Left renal pelvis (tissue), 4 donors: ENCODE results near the gene NOLC1. TPM values are rescaled to one million over a fixed set of nuclear protein-coding genes. Genes with fewer than 3 reads are reported as not detected.
A peak's percentile ranks its signal among the peaks of the same experiment; 100 is the strongest.

ENCODE experiments used
- DNase-seq, 4 donors: peaks; one replicate each; pipeline ENCODE4 v3.0.0-alpha.2; 2013; ENCODE audit warnings: low read depth in 4 of 4, low spot score in 3 of 4
- polyA plus RNA-seq, 4 donors: library from polyadenylated mRNA; unstranded; fragments of 120-200 nt; gene quantifications; one replicate each; pipeline ENCODE4 v1.2.1, GENCODE V29; 2013; ENCODE audit not compliant: insufficient read length in 4 of 4

Gene NOLC1
- polyA plus RNA-seq: 100 to 1,000 TPM in 1 of 4 donors, 10 to 100 TPM in 3; 76.6 to 103 (median 92.3) TPM

DNA sequence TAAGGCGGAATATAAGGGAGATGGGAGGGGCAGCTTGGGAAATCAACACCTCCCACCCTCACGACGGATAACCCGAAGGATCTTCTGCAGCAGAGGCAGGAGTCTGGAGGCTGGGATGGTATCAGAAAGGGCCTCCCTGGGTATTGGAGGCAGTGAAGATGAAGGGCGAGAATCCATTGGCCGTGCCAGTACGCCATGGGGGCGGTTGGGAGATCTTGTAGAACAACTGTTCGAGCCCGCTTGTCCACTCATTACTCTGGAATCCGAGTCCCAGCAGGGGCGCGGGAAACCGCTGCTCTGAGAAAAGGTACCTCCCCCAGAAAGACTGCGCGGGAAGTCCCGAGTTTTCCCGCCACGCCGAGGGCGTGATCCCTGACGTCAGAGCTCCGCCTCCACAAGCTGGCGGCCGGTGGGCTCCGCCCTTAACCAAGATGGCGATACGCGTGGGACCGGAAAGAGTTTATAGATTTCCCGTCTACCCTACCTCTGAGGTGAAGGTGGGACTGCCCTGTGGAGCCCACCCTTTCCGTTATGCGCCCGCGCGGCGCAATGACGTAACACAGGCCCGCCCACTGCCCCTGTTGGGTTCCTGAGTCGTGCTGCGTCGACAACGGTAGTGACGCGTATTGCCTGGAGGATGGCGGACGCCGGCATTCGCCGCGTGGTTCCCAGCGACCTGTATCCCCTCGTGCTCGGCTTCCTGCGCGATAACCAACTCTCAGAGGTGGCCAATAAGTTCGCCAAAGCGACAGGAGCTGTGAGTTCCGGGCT is at the start of gene NOLC1:
TSS of gene NOLC1 (plus strand) at position 616 of the 771 bp plus-strand sequence. CDS start at position 638, 22 bp downstream.
- DNase-seq: peak; percentile 93 to 97 (median 96)

DNA sequence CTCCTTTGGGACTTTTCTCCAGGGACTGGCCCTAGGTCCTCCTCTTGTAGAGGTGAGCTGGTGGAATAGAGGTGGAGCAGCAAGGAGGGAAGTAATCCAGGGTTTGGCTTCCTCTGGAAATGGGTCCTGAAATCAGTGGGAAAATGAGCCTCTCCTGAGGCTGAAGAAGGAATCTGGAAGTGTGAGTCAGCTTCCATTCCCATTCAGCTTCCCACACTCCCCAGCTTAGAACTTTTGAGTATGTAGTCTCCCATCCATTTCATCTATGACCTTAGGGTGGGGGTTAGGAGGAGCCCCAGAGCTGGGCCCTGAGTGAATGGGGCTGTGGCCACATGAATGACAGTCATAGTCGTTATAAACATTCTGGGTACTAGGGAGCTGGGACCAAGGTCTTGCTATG is 49.8 kb upstream of the NOLC1 start:
- no peak for DNase-seq

DNA sequence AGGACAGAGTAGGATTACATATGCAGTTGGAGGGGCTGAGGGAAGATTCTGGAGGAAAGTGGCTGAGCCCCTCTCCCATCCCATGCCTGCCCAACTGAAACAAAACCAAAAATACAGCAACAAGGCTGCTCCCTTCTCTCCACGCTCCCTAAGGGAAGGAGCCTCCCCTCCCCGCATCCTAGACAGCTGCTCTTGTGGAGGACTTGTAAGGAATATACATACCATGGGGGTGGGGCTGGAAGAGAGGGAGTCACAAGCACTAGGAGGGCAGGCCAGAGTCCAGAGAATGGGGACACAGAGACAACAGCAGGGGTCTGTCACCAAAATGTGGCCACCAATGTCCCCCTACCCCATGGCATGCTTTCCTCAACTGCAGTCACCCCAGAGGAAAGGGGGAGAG is 45.2 kb upstream of the NOLC1 start:
- no peak for DNase-seq

- DNase-seq: no peak
Measured at GRCh38 chr10:102109166-102110116, 42.7 kb upstream of the NOLC1 start.

GRCh38 chr10:102111276-102111675 is 40.9 kb upstream of the NOLC1 start:
- no peak for DNase-seq

DNA sequence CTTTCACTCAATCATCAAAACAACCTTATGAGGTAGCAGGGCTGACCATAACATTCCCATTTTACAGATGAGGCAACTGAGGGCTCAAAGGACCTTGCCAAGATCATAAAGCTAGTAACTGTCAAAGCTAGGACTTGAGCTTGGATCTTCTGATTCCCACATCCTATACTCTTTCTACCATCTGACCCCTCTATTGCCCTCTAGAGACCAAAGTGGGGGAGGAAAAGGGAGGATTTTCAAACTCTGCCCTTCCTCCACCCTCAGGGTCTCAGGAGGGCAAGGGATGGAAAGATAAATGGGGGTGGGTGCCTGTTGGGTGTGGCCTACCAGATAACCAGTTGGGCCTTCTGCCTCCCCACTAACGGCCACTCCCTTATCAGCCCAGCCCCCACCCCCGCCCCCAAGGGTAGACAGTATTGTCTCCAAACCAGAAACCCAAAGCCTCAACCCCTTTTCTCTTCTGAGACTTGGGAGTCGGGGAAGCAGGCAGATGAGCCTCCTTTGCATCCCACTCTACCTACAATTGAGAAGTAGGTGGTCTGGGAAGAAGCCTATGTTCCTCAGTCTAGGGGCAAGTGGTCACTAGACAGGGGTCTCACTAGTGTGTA is 39.9 kb upstream of the NOLC1 start:
- no peak for DNase-seq

DNA sequence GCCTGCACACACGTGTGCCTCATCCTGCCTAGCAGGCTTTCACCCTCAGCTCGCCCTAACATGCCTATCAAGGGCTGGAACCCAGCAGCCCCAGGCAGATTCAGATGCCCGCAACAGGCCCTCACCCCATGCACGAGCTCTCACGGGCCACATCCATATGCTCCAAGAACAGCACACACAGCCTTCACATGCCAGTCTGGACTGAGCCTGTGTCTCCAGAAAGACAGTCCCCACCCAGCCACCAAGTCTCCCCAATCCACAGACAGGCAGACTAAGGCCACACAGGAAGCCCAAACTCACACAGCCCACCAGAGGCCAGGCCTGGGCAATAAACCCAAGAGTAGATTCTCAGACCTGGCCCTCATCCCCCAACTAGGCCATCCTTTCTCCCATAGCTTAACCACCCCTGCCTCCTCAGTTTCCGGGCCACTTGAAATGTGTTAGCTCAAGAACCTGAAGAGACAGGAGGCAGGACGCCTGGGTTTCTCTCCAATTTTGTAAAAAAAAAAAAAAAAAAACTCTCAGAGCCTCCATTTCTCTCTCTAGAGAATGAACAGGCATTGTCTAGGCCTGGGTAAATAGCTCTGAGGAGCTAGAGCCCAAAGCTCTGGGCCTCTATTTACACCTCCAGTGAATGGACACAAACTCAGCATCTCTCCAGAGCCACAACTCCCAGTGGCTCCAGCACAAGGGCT is 38.8 kb upstream of the NOLC1 start:
- DNase-seq: no peak

DNA sequence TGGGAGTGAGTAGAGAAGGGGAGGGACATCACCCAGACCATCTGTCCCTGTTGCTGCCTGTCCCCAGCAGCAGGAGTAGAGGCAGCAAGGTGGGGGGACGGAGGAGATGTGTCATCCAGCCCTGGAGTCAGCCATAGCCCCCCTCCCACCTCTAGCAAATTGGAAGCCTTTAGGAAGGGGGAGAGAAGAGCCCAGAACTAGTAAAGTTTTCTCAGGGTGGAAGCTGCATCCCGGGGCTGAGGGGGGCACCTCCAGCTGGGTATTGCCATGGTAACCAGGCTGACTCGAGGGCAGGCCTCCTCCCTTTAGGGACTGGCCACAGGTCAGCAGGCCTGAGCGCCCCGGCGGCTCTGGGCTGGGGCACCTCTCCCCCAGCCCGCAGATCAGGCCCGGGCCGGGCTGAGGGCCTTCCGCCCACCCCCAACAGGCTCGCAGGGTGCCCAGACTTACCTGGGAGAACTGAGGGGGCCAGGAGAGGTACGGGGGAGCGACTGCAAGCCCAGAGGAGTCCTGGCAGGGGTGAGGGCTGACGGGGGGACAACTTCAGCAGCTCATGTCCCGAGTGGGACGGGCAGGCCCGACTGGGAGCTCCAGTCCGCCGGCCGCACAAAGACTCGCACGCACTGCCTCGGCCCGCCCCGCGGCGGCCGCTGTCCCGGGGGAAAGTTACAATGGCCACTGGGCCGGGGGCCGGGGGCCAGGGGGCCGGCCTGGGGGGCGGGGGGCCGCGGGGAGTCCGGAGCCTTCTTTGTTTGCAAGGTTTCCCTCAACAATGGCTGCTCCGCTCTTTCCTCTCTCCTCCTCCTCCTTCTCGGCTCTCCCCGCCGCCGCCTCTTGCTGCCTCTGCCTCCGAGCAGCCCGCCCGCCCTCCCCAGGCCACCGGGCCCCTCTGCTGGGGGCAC is 38.0 kb upstream of the NOLC1 start:
- DNase-seq: no peak

DNA sequence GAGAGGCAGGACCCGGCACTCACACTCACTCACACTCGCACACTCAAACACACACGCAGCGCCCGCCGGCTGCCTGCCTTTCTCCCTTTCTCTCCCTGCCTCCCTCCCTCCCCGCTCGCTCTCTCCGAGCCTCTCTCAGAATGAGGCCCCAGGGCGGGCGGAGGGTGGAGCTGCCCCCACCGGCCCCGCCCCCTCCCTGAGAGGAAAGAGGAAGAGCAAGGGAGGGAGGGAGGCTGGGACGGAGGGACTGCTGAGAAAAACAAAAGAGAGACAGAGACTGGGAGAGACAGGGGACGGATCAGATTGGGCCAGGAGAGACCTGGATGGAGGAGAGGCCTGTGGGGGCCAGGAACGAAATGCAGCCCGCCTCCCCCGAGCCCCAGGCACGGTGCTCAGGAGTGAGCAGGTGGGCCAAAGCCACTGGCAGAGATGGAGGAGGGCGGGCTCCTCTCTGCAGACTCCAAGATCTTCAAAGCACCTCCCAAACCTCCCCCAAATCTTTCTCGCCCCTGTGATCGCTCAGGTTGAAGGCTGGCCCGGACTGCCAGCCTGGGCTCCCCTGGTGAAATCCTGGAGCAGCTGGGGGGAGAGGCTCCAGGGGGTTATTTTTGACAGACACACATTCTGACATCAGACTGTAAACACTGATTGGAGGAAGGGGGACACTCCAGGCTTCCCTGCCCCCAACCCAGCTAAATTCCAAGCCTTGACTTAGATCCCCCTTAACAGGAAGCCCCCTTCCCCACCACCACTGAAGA is 37.1 kb upstream of the NOLC1 start:
- peak in 2 of 4 donors; percentile 77 to 84 for DNase-seq

GRCh38 chr10:102115775-102116174 is 36.4 kb upstream of the NOLC1 start:
- DNase-seq: no peak

- no peak for DNase-seq
Measured at GRCh38 chr10:102116656-102117055, 35.5 kb upstream of the NOLC1 start.

DNA sequence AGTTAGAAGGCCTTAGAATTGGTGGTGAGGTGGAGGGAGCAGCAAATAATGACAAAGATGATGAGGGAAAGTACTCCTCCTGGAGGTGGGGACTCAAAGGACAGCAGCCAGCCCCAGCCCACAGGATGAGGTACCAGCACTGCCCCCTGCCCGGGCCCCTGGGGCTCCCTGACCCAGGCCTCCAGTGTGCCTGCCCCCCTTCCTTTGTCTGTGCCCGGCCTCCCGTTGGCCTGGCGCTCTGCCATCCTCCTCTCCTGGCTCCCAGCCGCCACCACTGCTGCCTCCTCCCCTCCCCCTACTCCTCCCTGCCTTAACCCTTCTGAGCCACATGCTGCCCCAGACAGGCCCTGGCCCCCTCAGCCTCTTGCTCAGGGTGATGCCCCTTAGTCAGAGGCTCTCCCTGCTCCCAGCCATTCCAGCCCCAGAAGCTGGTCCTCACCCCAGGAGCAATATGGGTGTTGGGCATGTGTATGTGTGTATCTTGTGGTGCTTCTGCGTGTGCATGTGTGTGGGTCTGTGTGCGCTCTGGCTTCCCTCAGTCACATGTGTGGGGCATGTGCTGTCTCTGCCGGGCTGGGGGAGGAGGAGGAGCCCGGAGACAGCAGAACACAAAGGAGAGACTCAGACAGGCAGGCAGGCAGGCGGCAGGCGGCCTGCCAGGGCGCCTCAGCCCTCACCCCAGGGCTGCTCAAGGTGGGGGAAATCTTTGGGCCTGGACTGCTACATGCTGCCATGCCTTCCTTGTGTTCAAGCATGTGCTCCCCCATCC is 34.6 kb upstream of the NOLC1 start:
- peak in 2 of 4 donors; percentile 69 to 72 for DNase-seq

DNA sequence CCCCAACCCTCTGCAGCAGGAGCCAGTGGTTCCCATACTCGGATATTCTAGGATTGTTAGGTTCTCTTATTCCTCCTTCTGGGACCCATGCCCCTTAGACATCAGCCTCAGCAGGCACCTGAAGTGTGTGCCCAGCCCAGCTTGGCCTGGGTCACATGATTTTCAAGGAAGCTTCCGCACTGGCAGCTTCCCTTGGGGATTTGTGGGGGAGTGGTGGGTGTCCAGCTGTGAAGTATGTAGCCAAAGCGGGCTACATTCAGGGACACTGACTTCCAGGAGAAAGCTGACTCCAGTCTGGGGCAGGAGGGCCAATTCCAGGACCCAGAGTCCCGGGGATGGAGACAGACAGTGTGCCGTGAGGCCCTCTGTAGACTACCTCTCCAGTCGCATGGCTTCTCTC is 33.3 kb upstream of the NOLC1 start:
- peak in 1 of 4 donors; percentile 59 for DNase-seq

- no peak for DNase-seq
Measured at GRCh38 chr10:102119417-102120141, 32.6 kb upstream of the NOLC1 start.

GRCh38 chr10:102120142-102120990 is 31.8 kb upstream of the NOLC1 start, which contains the start of gene LDB1:
Gene LDB1, minus strand, starts transcription at chr10:102120368. Its CDS starts 258 bp downstream, at chr10:102120110.
- DNase-seq: peak; percentile 78 to 83 (median 80)
